Activated T-cell treated with anti-CD3 and anti-CD28 coated beads, Interleukin-2, amount 50 U/mL, for 72 hours (primary cell): Measurements from ENCODE around the gene CFAP97D1. TPM values are rescaled to one million over a fixed set of nuclear protein-coding genes. Genes with fewer than 3 reads are reported as not detected.
A peak's percentile ranks its signal among the peaks of the same experiment; 100 is the strongest.

Source experiments
- ATAC-seq, 2 donors: fragments of 150-1000 bp; cut with Tn5 transposase; replicated peaks in 1 of 2; 2 replicates each; pipeline ENCODE4 v1.10.0; 2021; ENCODE audit warnings: moderate library complexity in 2 of 2, mild to moderate bottlenecking in 1 of 2
- DNase-seq, 2 donors: peaks; one replicate each; pipeline ENCODE4 v3.0.0; 2021 to 2022; ENCODE audit warnings: mixed read lengths in 1 of 2
- H3K27ac Mint-ChIP-seq: one replicate; pipeline ENCODE4 v1.8.0; 2022; ENCODE audit warnings: mild to moderate bottlenecking, moderate library complexity, mixed read lengths
- H3K27me3 Mint-ChIP-seq: one replicate; pipeline ENCODE4 v1.8.0; 2022; ENCODE audit warnings: low read depth, mixed read lengths
- H3K36me3 Mint-ChIP-seq, 2 donors: one replicate each; pipeline ENCODE4 v1.8.0; 2022; ENCODE audit warnings: mixed read lengths in 2 of 2, mild to moderate bottlenecking in 1 of 2; ENCODE audit not compliant: insufficient read depth in 2 of 2
- H3K4me1 Mint-ChIP-seq: one replicate; pipeline ENCODE4 v1.8.0; 2022; ENCODE audit warnings: low read depth, mixed read lengths
- H3K4me3 Mint-ChIP-seq, 2 donors: one replicate each; pipeline ENCODE4 v1.8.0; 2022; ENCODE audit warnings: mild to moderate bottlenecking in 2 of 2, mixed read lengths in 2 of 2, moderate library complexity in 2 of 2
- H3K9me3 Mint-ChIP-seq, 2 donors: one replicate each; pipeline ENCODE4 v1.8.0; 2022; ENCODE audit warnings: mixed read lengths in 2 of 2
- total RNA-seq, 2 donors: library from RNA; stranded (reverse); gene quantifications; one replicate each; pipeline ENCODE4 v1.2.3, GENCODE V29; 2022

CFAP97D1 gene
- total RNA-seq, 2 donors from 2014 or later: not detected

GRCh38 chr17:43771463-43771862 is 8.8 kb upstream of the CFAP97D1 start:
- no peak overlapping the region for H3K27ac Mint-ChIP-seq
- no peaks in the 10 kb centered on the region for H3K9me3 Mint-ChIP-seq

GRCh38 chr17:43772877-43773648 is 7.2 kb upstream of the CFAP97D1 start:
- Mint-ChIP-seq H3K4me3 (peak overlapping the region in 1 of 2 donors; percentile 44), H3K27ac (peak overlapping the region; percentile 52), H3K4me1 (peaks cover 17% of the 10 kb centered on the region), H3K36me3 (peaks cover 2 to 5% of the 10 kb centered on the region in 2 donors), H3K9me3 (no peaks in the 10 kb centered on the region), H3K27me3 (no peaks in the 10 kb centered on the region)
- ATAC-seq (peak; percentile 31 to 45), DNase-seq (no peak)

More at GRCh38 chr17:43771463-43771862, 8.8 kb upstream of the CFAP97D1 start:
- no peak for ATAC-seq
- no peak for DNase-seq
- H3K4me3 Mint-ChIP-seq: no peak overlapping the region
- H3K27me3 Mint-ChIP-seq: no peaks in the 10 kb centered on the region
- H3K4me1 Mint-ChIP-seq: peaks cover 14% of the 10 kb centered on the region
- H3K36me3 Mint-ChIP-seq: peaks cover 2 to 5% of the 10 kb centered on the region in 2 donors

DNA sequence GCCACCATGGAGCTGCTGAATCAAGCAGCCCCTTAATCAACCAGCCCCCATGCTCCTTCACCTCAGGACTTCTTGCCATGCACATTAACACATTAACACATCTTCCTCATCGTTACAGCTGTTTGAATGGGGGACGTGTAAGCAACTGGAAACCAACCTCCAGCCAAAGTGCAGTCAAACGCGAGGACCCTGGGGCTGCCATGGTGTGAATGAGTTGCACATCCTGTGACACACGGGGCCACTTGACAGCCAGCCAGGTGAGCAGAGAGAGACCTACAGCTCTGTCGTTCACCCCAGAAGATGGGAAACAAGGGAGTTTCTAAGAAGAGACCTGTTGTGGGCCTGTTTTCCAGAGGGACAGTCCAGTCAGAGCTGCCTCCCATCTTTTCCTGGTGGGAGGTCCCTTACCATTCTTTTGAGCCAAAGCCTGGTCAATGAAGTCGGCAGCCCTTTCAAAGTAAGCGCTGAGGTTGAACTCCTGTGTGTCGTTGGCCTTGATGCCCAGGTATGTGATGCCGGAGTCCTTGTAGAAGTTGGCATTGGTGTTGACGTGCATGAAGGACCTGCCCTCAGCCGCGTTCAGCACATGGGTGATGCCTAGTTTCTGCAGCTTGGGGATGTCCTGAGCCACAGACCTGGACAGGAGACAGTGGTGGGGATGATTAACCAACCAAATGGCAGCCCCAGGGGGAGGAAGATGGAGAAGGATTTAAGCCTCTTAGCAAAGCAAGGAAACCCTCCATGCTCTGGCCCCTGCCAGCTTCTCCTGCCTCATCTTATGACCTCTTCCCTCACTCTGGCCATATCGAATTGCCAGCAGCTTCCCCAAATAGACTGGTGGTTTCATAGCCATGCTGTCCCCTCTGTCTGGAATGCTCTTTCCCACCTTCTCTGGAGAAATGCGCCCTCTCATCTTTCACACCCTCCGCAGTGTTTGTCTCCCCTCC is 5.7 kb upstream of the CFAP97D1 start:
- ATAC-seq: no peak
- H3K27me3 Mint-ChIP-seq: peaks cover 4% of the 10 kb centered on the region
- peaks cover 2 to 5% of the 10 kb centered on the region in 2 donors for H3K36me3 Mint-ChIP-seq
- no peak overlapping the region for H3K27ac Mint-ChIP-seq
- DNase-seq: no peak
- no peaks in the 10 kb centered on the region for H3K9me3 Mint-ChIP-seq
- no peak overlapping the region for H3K4me3 Mint-ChIP-seq
- peaks cover 22% of the 10 kb centered on the region for H3K4me1 Mint-ChIP-seq

DNA sequence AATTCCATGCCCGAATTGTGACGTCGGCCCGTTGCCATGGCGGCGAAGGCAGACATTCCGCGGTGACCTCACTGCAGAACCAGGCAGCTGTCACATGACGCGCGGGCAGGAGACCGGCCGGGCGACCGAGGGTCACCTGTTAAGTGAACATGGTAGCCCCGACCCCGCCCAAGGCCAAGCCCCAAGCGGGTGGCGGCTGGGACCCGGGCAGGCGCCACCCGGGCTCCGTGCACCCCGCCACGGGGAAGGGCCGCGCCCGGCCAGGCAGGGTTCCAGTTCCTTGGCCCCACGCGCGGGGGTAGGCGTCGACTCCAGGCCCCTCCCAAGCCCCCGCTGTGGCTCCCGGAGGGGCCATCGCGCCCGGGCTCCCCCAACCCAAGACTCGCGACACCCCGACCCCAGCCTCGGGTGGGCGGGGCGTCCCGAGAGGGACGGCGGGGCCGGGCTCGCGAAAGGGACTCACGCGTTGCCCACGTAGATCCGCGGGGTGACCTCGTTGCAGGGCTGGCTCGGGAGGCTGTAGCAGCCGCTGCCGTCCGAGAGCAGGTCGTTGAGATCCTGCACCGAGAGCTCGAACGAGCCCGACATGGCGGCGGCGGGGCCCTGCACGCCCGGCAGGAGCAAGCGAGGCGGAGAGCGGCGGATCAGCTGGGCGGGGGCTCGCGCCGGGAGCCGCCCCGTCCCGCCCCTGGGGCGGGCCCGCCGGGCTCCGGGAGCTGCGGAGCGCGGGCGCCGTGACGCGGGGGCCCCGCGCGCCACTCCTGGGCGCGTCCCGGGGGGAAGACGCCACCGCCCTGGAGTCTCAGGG is 1.7 kb upstream of the CFAP97D1 start, which contains the start of gene DUSP3:
DUSP3 (minus strand) TSS at position 641 of the 808 bp plus-strand sequence; CDS start at position 588, 53 bp downstream.
- peaks cover 12% of the 10 kb centered on the region for H3K4me1 Mint-ChIP-seq
- no peak within 1 kb of the TSS for H3K27ac Mint-ChIP-seq
- peaks cover 36% of the 10 kb centered on the region for H3K27me3 Mint-ChIP-seq
- H3K36me3 Mint-ChIP-seq: peaks cover under 1 to 2% of the 10 kb centered on the region in 2 donors
- H3K4me3 Mint-ChIP-seq: peak within 1 kb of the TSS; percentile 81 to 85
- H3K9me3 Mint-ChIP-seq: no peaks in the 10 kb centered on the region
- DNase-seq: peak; percentile 80 to 85
- ATAC-seq: peak; percentile 98

- DNase-seq (peak in 1 of 2 donors; percentile 38), ATAC-seq (peak in 1 of 2 donors; percentile 43)
- H3K36me3 Mint-ChIP-seq: no peaks in the 10 kb centered on the region
- no peaks in the 10 kb centered on the region for H3K9me3 Mint-ChIP-seq
- H3K4me1 Mint-ChIP-seq: peaks cover 8% of the 10 kb centered on the region
- peaks cover 36% of the 10 kb centered on the region for H3K27me3 Mint-ChIP-seq
- H3K27ac Mint-ChIP-seq: no peak overlapping the region
- peak overlapping the region; percentile 81 to 85 for H3K4me3 Mint-ChIP-seq
Measured at GRCh38 chr17:43779145-43780125, 800 bp upstream of the CFAP97D1 start.

- no peak for DNase-seq
- Mint-ChIP-seq H3K9me3 (no peaks in the 10 kb centered on the region), H3K27me3 (peaks cover 36% of the 10 kb centered on the region), H3K4me3 (no peak overlapping the region), H3K27ac (no peak overlapping the region), H3K36me3 (no peaks in the 10 kb centered on the region), H3K4me1 (peaks cover 5% of the 10 kb centered on the region)
- no peak for ATAC-seq
Measured at GRCh38 chr17:43782913-43783680, 2.9 kb downstream of the CFAP97D1 start.

- DNase-seq: no peak
- no peaks in the 10 kb centered on the region for H3K36me3 Mint-ChIP-seq
- H3K4me3 Mint-ChIP-seq: no peak overlapping the region
- H3K9me3 Mint-ChIP-seq: no peaks in the 10 kb centered on the region
- peaks cover 5% of the 10 kb centered on the region for H3K4me1 Mint-ChIP-seq
- no peak for ATAC-seq
- peaks cover 36% of the 10 kb centered on the region for H3K27me3 Mint-ChIP-seq
- no peak overlapping the region for H3K27ac Mint-ChIP-seq
Measured at GRCh38 chr17:43784068-43784467, 3.8 kb downstream of the CFAP97D1 start.

GRCh38 chr17:43784628-43785101 is 4.4 kb downstream of the CFAP97D1 start:
- no peaks in the 10 kb centered on the region for H3K36me3 Mint-ChIP-seq
- H3K9me3 Mint-ChIP-seq: no peaks in the 10 kb centered on the region
- H3K4me3 Mint-ChIP-seq: peak overlapping the region in 1 of 2 donors; percentile 0
- no peak overlapping the region for H3K27ac Mint-ChIP-seq
- H3K4me1 Mint-ChIP-seq: no peaks in the 10 kb centered on the region
- peaks cover 35% of the 10 kb centered on the region for H3K27me3 Mint-ChIP-seq
- DNase-seq (no peak), ATAC-seq (peak in 1 of 2 donors; percentile 74)

DNA sequence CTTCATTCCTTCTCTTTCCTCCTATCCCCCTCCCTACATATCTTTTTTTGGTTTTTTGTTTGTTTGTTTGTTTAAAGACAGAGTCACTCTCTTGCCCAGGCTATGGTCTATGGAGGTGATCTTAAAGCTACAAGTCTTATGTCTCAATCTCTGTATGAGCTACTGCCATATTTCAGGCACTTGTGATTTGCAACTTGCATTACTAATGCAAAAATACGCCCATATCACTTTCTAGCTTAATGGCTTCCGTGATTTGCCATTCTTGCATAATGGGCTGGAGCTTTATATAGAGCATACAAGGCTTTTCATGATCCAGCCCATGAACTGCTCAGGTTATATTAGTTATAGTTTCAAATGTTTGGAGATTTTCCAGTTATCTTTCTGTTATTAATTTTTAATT is 7.5 kb downstream of the CFAP97D1 start:
- DNase-seq (no peak), ATAC-seq (no peak)
- Mint-ChIP-seq H3K4me1 (no peaks in the 10 kb centered on the region), H3K4me3 (no peak overlapping the region), H3K36me3 (no peaks in the 10 kb centered on the region), H3K27me3 (peaks cover 24% of the 10 kb centered on the region), H3K9me3 (no peaks in the 10 kb centered on the region), H3K27ac (no peak overlapping the region)

DNA sequence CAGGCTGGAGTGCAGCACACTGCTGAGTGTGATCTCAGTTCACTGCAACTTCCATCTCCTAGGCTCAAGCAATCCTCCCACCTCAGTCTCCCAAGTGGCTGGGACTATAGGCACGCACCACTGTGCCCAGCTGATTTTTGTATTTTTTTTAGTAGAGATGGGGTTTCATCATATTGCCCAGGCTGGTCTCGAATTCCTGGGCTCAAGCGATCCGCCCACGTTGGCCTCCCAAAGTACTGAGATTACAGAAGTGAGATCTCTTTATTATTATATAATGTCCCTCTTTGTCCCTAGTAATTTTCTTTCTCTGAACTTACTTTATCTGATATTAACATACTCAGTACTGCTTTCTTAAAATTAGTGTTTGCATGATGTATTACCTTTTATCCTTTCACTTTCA is 8.3 kb downstream of the CFAP97D1 start:
- ATAC-seq: no peak
- Mint-ChIP-seq H3K9me3 (no peaks in the 10 kb centered on the region), H3K27ac (no peak overlapping the region)

DNA sequence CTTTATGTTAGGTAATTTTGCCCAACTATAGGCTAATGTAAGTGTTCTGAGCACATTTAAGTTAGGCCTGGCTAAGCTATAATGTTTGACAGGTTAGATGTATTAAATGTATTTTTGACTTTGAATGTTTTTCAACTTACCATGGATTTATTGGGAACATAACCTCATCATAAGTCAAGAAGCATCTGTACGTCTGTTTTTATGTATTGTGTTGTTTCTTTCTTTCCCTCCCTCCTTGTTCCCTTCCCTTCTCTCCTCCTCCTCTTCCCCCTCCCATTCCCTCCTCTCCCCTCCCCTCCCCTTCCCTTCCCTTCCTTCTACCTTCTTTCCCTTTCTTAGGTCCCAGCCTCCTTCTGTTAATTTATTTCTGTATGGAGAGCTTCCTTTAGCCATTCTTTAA is 9.2 kb downstream of the CFAP97D1 start:
- H3K9me3 Mint-ChIP-seq: no peaks in the 10 kb centered on the region
- no peak for ATAC-seq
- H3K27ac Mint-ChIP-seq: no peak overlapping the region
- no peak for DNase-seq
- H3K27me3 Mint-ChIP-seq: peaks cover 18% of the 10 kb centered on the region
- H3K36me3 Mint-ChIP-seq: no peaks in the 10 kb centered on the region
- H3K4me1 Mint-ChIP-seq: no peaks in the 10 kb centered on the region
- no peak overlapping the region for H3K4me3 Mint-ChIP-seq

More for the DNA sequence above, 8.3 kb downstream of the CFAP97D1 start:
- no peaks in the 10 kb centered on the region for H3K36me3 Mint-ChIP-seq
- no peaks in the 10 kb centered on the region for H3K4me1 Mint-ChIP-seq
- no peak overlapping the region for H3K4me3 Mint-ChIP-seq
- no peak for DNase-seq
- peaks cover 18% of the 10 kb centered on the region for H3K27me3 Mint-ChIP-seq
